ENCODE measurements around the gene MYO1E. TPM values are rescaled to one million over a fixed set of nuclear protein-coding genes. Genes with fewer than 3 reads are reported as not detected.

Gene MYO1E
- total and polyA plus RNA-seq, 2 donors from 2014 or later, result 41.9 to 198 TPM

DNA sequence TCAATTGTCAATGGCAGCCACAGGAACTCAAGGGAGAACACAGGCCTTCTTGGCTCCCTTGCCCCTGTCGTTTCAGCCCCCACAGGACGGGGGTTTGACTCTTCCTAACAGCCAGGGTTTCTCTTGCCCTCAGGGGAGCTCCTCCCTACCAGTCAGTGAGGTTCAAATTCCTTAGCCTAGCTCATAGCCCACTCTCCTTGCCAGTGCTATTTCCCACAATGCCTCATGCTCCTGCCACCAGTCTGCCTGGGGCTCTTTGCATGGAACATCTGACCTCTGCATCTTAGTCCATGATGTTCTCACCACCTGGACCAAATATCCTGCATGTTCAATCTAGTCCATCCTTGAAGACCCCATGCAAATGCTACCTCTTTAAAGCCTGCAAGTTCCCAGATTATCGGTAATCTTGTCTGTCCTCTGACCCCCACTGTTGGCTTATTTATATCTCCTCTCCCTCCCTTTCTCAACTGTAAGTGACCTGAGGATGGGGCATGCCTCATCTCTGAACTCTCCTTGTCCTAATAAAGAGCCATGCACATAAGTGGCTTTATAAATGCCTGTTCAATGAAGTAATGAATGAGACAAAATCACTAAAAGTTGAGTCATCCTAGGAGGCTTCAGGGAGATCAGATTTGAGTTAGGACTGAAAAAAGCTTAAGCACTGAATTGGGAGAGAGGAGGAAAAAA lies 78.0 kb downstream of the MYO1E start:
- intact Hi-C loops (cut with DNase I), result no loop called here
- H3K4me3 ChIP-seq (ENCODE audit: low read length in 3 of 3), result no peak overlapping the region
- no peaks in the 10 kb centered on the region for H3K36me3 ChIP-seq (ENCODE audit: control insufficient read depth in 2 of 3, insufficient read depth in 3 of 3, low read length in 3 of 3)
- DNase-seq (no peak), FAIRE-seq (no peak)
- H3K9ac ChIP-seq (ENCODE audit: low read length in 3 of 3), result no peak overlapping the region
- H3K27ac ChIP-seq (ENCODE audit: low read depth in 2 of 2, low read length in 2 of 2), result no peak overlapping the region
- TF ChIP-seq, protein P1, sequence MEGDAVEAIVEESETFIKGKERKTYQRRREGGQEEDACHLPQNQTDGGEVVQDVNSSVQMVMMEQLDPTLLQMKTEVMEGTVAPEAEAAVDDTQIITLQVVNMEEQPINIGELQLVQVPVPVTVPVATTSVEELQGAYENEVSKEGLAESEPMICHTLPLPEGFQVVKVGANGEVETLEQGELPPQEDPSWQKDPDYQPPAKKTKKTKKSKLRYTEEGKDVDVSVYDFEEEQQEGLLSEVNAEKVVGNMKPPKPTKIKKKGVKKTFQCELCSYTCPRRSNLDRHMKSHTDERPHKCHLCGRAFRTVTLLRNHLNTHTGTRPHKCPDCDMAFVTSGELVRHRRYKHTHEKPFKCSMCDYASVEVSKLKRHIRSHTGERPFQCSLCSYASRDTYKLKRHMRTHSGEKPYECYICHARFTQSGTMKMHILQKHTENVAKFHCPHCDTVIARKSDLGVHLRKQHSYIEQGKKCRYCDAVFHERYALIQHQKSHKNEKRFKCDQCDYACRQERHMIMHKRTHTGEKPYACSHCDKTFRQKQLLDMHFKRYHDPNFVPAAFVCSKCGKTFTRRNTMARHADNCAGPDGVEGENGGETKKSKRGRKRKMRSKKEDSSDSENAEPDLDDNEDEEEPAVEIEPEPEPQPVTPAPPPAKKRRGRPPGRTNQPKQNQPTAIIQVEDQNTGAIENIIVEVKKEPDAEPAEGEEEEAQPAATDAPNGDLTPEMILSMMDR (IDR thresholded peaks at IDR 0.05; ENCODE audit: borderline replicate concordance, extremely low read depth, insufficient read depth), result no peak
- H3K27me3 ChIP-seq (ENCODE audit: control insufficient read depth, insufficient read depth, low read length), result no peaks in the 10 kb centered on the region
- peaks cover 0 to 23% (median 14%) of the 10 kb centered on the region in 3 donors for H3K4me1 ChIP-seq (ENCODE audit: control insufficient read depth in 2 of 3, insufficient read depth in 2 of 3, low read depth in 1 of 3, low read length in 3 of 3)
- H3K9me3 ChIP-seq (ENCODE audit: control insufficient read depth in 2 of 3, insufficient read depth in 1 of 3, low read length in 3 of 3), result no peaks in the 10 kb centered on the region

DNA sequence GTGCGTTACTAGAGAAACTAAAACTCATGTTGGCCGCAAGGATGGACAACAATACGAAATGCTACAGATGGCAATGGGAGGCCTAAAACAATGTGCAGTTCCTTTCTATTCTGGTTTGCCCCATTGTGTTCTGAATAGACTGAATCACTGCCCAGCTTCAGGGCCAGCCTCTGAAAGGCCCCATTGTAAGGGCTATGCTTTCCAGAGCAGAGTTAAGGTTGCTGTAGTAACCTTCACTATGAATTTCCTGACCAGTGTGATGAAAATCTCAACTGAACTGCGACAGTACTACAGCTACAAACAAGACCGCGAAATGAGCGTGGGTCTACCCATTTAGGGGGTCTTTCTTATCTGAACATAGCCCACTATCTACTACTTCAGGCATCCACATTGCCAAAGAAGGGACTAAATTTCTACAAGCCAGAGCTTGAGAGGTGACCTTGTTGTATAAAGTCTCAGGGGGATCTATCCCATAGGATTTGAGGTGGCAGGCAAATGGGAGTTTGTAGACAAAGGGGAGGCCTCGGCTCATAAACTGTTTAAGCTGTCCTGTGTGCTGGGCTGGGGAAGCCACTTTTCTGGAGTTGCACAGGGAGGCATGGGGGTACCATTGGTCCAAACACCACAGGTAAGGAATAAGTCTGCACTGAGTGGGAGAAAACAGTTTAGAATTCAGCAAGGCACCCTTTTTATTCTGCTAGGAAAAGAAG lies 80.1 kb downstream of the MYO1E start:
- intact Hi-C loops (cut with DNase I), result no loop called here
- Histone ChIP-seq H3K9ac (ENCODE audit: low read length in 3 of 3) (no peak overlapping the region), H3K36me3 (ENCODE audit: control insufficient read depth in 2 of 3, insufficient read depth in 3 of 3, low read length in 3 of 3) (no peaks in the 10 kb centered on the region), H3K9me3 (ENCODE audit: control insufficient read depth in 2 of 3, insufficient read depth in 1 of 3, low read length in 3 of 3) (no peaks in the 10 kb centered on the region), H3K4me1 (ENCODE audit: control insufficient read depth in 2 of 3, insufficient read depth in 2 of 3, low read depth in 1 of 3, low read length in 3 of 3) (peaks cover 0 to 23% (median 11%) of the 10 kb centered on the region in 3 donors), H3K4me3 (ENCODE audit: low read length in 3 of 3) (no peak overlapping the region), H3K27me3 (ENCODE audit: control insufficient read depth, insufficient read depth, low read length) (no peaks in the 10 kb centered on the region), H3K27ac (ENCODE audit: low read depth in 2 of 2, low read length in 2 of 2) (peak overlapping the region; percentile 2 to 7)
- FAIRE-seq (no peak), DNase-seq (peak in 1 of 5 donors; percentile 51)
- TF ChIP-seq, protein P1 (IDR thresholded peaks at IDR 0.05; ENCODE audit: borderline replicate concordance, extremely low read depth, insufficient read depth), result no peak

DNA sequence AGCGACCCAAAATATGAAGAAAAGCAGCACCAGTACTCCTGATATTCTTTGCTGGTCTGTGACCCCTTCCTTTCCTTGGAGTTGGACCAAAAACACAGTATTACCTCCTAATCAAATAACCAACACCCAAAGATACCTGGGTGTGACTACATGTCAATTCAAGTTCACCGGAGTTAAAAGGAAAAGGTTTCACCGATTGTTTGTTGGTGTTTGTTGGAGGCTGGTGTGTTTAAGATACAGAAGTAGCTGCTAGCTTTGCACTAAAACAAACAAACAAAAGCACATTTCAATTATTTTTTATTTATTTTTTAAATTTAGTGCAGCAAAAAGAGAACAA lies 81.5 kb downstream of the MYO1E start:
- DNase-seq (no peak), FAIRE-seq (no peak)
- no peaks in the 10 kb centered on the region for H3K9me3 ChIP-seq (ENCODE audit: control insufficient read depth in 2 of 3, insufficient read depth in 1 of 3, low read length in 3 of 3)
- H3K27me3 ChIP-seq (ENCODE audit: control insufficient read depth, insufficient read depth, low read length), result no peaks in the 10 kb centered on the region
- no peak overlapping the region for H3K9ac ChIP-seq (ENCODE audit: low read length in 3 of 3)
- intact Hi-C loops (cut with DNase I), result no loop called here
- H3K36me3 ChIP-seq (ENCODE audit: control insufficient read depth in 2 of 3, insufficient read depth in 3 of 3, low read length in 3 of 3), result no peaks in the 10 kb centered on the region
- TF ChIP-seq, protein P1 (IDR thresholded peaks at IDR 0.05; ENCODE audit: borderline replicate concordance, extremely low read depth, insufficient read depth), result no peak
- peaks cover 0 to 20% (median 11%) of the 10 kb centered on the region in 3 donors for H3K4me1 ChIP-seq (ENCODE audit: control insufficient read depth in 2 of 3, insufficient read depth in 2 of 3, low read depth in 1 of 3, low read length in 3 of 3)
- no peak overlapping the region for H3K27ac ChIP-seq (ENCODE audit: low read depth in 2 of 2, low read length in 2 of 2)
- H3K4me3 ChIP-seq (ENCODE audit: low read length in 3 of 3), result no peak overlapping the region

Measured in kidney (tissue), 14 donors.